IMR-90 (cell line): ENCODE results near the gene SLX4IP. TPM values are rescaled to one million over a fixed set of nuclear protein-coding genes. Genes with fewer than 3 reads are reported as not detected.

Source experiments
- ATAC-seq: fragments of 200-7000 bp; cut with Tn5 transposase; 2 replicates; pipeline ENCODE4 v1.9.1; 2020; ENCODE audit warnings: low read depth, mild to moderate bottlenecking, moderate library complexity
- BruUV-seq: library from RNA; stranded (reverse); fragments of 400-500 nt; replicated peaks from 2 replicates; lab custom pipeline; 2021; lab: Mats Ljungman, UMichigan
- CTCF ChIA-PET: fragments of 300-600 bp; formaldehyde crosslinking; extraction: SDS; loops from one replicate; lab custom pipeline; 2021; ENCODE audit warnings: antibody characterized with exemption; lab: Yijun Ruan, JAX
- POLR2A ChIA-PET: fragments of 300-600 bp; sonication (Branson Sonifier 250); formaldehyde crosslinking; loops from one replicate; lab custom pipeline; 2022; ENCODE audit warnings: antibody characterized with exemption; ENCODE audit not compliant: unreplicated experiment; lab: Charles Lee
- DNase-seq: peaks from one replicate; pipeline ENCODE4 v3.0.0; 2013
- H2AFZ ChIP-seq: replicated peaks from 2 replicates; pipeline ENCODE3; 2013; ENCODE audit warnings: low read length, mild to moderate bottlenecking; ENCODE audit not compliant: poor library complexity
- H2AK5ac ChIP-seq: 2 replicates; pipeline ENCODE4 v1.6.1; 2013; ENCODE audit warnings: low read depth, low read length, inconsistent platforms
- H2AK9ac ChIP-seq: replicated peaks from 2 replicates; pipeline ENCODE3; 2013; ENCODE audit warnings: mild to moderate bottlenecking, low read depth, low read length, moderate library complexity; ENCODE audit not compliant: poor library complexity
- H2BK120ac ChIP-seq: 2 replicates; pipeline ENCODE4 v1.6.1; 2013; ENCODE audit warnings: low read depth, low read length, inconsistent platforms
- H2BK15ac ChIP-seq: 3 replicates; pipeline ENCODE4 v1.6.1; 2013; ENCODE audit warnings: low read depth, low read length, inconsistent platforms
- H2BK20ac ChIP-seq: 2 replicates; pipeline ENCODE4 v1.6.1; 2013; ENCODE audit warnings: low read depth, mild to moderate bottlenecking, inconsistent platforms, low read length, moderate library complexity
- H2BK5ac ChIP-seq: 2 replicates; pipeline ENCODE4 v1.6.1; 2013; ENCODE audit warnings: mild to moderate bottlenecking, low read depth, low read length, inconsistent platforms; ENCODE audit not compliant: poor library complexity, severe bottlenecking
- H3K14ac ChIP-seq: replicated peaks from 2 replicates; pipeline ENCODE4 v1.6.1; 2013; ENCODE audit warnings: low read depth, low read length, inconsistent platforms
- H3K18ac ChIP-seq: 2 replicates; pipeline ENCODE4 v1.6.1; 2013; ENCODE audit warnings: low read depth, low read length, control low read depth
- H3K23ac ChIP-seq: 2 replicates; pipeline ENCODE4 v1.6.1; 2013; ENCODE audit warnings: low read depth, low read length, inconsistent platforms
- H3K27ac ChIP-seq: 2 replicates; pipeline ENCODE4 v1.5.1; 2013; ENCODE audit warnings: mild to moderate bottlenecking, control low read depth, low read length; ENCODE audit not compliant: insufficient read depth
- H3K27me3 ChIP-seq: 2 replicates; pipeline ENCODE4 v1.6.1; 2013; ENCODE audit warnings: low read length; ENCODE audit not compliant: control insufficient read depth, insufficient read depth
- H3K36me3 ChIP-seq: 2 replicates; pipeline ENCODE4 v1.6.1; 2013; ENCODE audit warnings: low read length, mixed read lengths; ENCODE audit not compliant: control insufficient read depth, insufficient read depth
- H3K4ac ChIP-seq: 2 replicates; pipeline ENCODE4 v1.6.1; 2013; ENCODE audit warnings: low read depth, low read length, inconsistent platforms
- H3K4me1 ChIP-seq: 2 replicates; pipeline ENCODE4 v1.6.1; 2013; ENCODE audit warnings: low read length, mixed read lengths; ENCODE audit not compliant: control insufficient read depth, insufficient read depth
- H3K4me2 ChIP-seq: 2 replicates; pipeline ENCODE4 v1.6.1; 2013; ENCODE audit warnings: low read depth, mild to moderate bottlenecking, control low read depth, low read length, moderate library complexity
- H3K4me3 ChIP-seq: 2 replicates; pipeline ENCODE4 v1.5.1; 2013; ENCODE audit warnings: low read depth, mild to moderate bottlenecking, control low read depth, low read length, moderate library complexity; ENCODE audit not compliant: insufficient read depth
- H3K56ac ChIP-seq: 2 replicates; pipeline ENCODE4 v1.6.1; 2013; ENCODE audit warnings: low read length, inconsistent platforms; ENCODE audit not compliant: insufficient read depth; ENCODE audit errors: extremely low read depth
- H3K79me1 ChIP-seq, 2 experiments: 2 replicates each; pipeline ENCODE4 v1.6.1; 2013; ENCODE audit warnings: low read length in 2 of 2, inconsistent platforms in 1 of 2, low read depth in 1 of 2
- H3K9ac ChIP-seq: 2 replicates; pipeline ENCODE4 v1.6.1; 2013; ENCODE audit warnings: low read depth, low read length, control low read depth
- H3K9me1 ChIP-seq: 2 replicates; pipeline ENCODE4 v1.6.1; 2013; ENCODE audit warnings: low read length, inconsistent platforms; ENCODE audit not compliant: insufficient read depth
- H3K9me3 ChIP-seq: 2 replicates; pipeline ENCODE4 v1.6.1; 2013; ENCODE audit warnings: low read length; ENCODE audit not compliant: control insufficient read depth, insufficient read depth
- H4K20me1 ChIP-seq: 2 replicates; pipeline ENCODE4 v1.6.1; 2013; ENCODE audit warnings: low read length, inconsistent platforms; ENCODE audit not compliant: insufficient read depth
- H4K5ac ChIP-seq: 2 replicates; pipeline ENCODE4 v1.6.1; 2013; ENCODE audit warnings: mild to moderate bottlenecking, low read depth, low read length, control low read depth
- H4K8ac ChIP-seq, 2 experiments: 2 replicates each; pipeline ENCODE4 v1.6.1; 2013; ENCODE audit warnings: low read depth in 2 of 2, low read length in 2 of 2, control low read depth in 1 of 2, inconsistent platforms in 1 of 2
- H4K91ac ChIP-seq: 2 replicates; pipeline ENCODE4 v1.6.1; 2013; ENCODE audit warnings: low read depth, low read length, inconsistent platforms; ENCODE audit not compliant: insufficient read depth
- BHLHE40 ChIP-seq: fragments of 150-350 bp; IDR thresholded peaks from 2 replicates; pipeline ENCODE4 v1.6.1; 2016; ENCODE audit warnings: mild to moderate bottlenecking, low read depth, low read length
- CTCF ChIP-seq: conservative IDR thresholded peaks from 2 replicates; pipeline ENCODE4 v1.5.1; 2012; ENCODE audit warnings: mild to moderate bottlenecking, low read depth, low read length, improper control_type of control experiment
- ELK1 ChIP-seq: fragments of 150-350 bp; IDR thresholded peaks from 2 replicates; pipeline ENCODE4 v1.6.1; 2016; ENCODE audit warnings: low read depth, mild to moderate bottlenecking, low read length, moderate library complexity, borderline replicate concordance
- FOS ChIP-seq: fragments of 150-350 bp; IDR thresholded peaks from 2 replicates; pipeline ENCODE4 v1.6.1; 2016; ENCODE audit warnings: low read depth, low read length
- MAFK ChIP-seq: IDR thresholded peaks from 2 replicates; pipeline ENCODE4 v1.6.1; 2012; ENCODE audit warnings: low read depth, low read length, improper control_type of control experiment
- MXI1 ChIP-seq: IDR thresholded peaks from 2 replicates; pipeline ENCODE4 v1.6.1; 2012; ENCODE audit warnings: low read depth, mild to moderate bottlenecking, low read length, moderate library complexity, borderline replicate concordance
- RCOR1 ChIP-seq: IDR thresholded peaks from 2 replicates; pipeline ENCODE4 v1.6.1; 2012; ENCODE audit warnings: mild to moderate bottlenecking, low read length, improper control_type of control experiment; ENCODE audit not compliant: insufficient replicate concordance
- RFX5 ChIP-seq: IDR thresholded peaks from 2 replicates; pipeline ENCODE4 v1.8.0; 2012; ENCODE audit warnings: low read depth, mild to moderate bottlenecking, low read length, moderate library complexity
- WGBS, 2 experiments: methylation state at CpG; one replicate each; pipeline versions ENCODE4 v1.1.5 to v1.1.7; 2013; ENCODE audit warnings: missing lambda C conversion rate in 2 of 2; ENCODE audit not compliant: insufficient read length in 1 of 2; ENCODE audit errors: extremely low coverage in 2 of 2; 5-methylcytosine and 5-hydroxymethylcytosine counted together
- dilution Hi-C: fragments of 300-500 bp; cut with HindIII; formaldehyde crosslinking; loops from one replicate; pipeline ENCODE4 v1.14.3; 2018; ENCODE audit warnings: low sequenced_read_pairs; ENCODE audit not compliant: unreplicated experiment
- in situ Hi-C: fragments of 300-500 bp; cut with MboI; formaldehyde crosslinking; loops from 3 replicates; pipeline ENCODE4 v1.14.3; 2019; ENCODE audit warnings: low sequenced_read_pairs, inconsistent platforms, mixed read lengths
- intact Hi-C: fragments of 100-400 bp; cut with micrococcal nuclease; formaldehyde crosslinking; loops from 2 replicates; pipeline ENCODE4 v1.10.0; 2022
- polyA plus RNA-seq, 3 experiments: library from polyadenylated mRNA; depleted of rRNA; stranded (reverse); fragments of >200 nt; gene quantifications; 2 replicates each; pipeline ENCODE4 v1.2.3, GENCODE V29; 2012; ENCODE audit warnings: low replicate concordance in 1 of 3
- total RNA-seq: library from RNA; depleted of rRNA; stranded (reverse); fragments of >200 nt; gene quantifications from 2 replicates; pipeline ENCODE4 v1.2.3, GENCODE V29; 2012

The SLX4IP gene
- total and polyA plus RNA-seq, 2 of the 4 experiments (the other 2 are of a cell fraction): 1.3 to 5.9 TPM

- Histone ChIP-seq H3K4me1 (peaks cover 13% of the 10 kb centered on the region), H4K91ac (peak overlapping the region; percentile 49; the same call in 1 of the 2 replicates), H2BK15ac (peak overlapping the region; percentile 59; the same call in 1 of the 3 replicates), H2AK9ac (no peak overlapping the region), H3K9me1 (peaks cover 8% of the 10 kb centered on the region; the same call in 1 of the 2 replicates), H2BK5ac (no peak overlapping the region), H2BK120ac (peak overlapping the region; percentile 78), H3K27ac (no peak overlapping the region), H3K23ac (no peak overlapping the region; the same call in 1 of the 2 replicates), H3K9me3 (no peaks in the 10 kb centered on the region), H3K4me2 (peak overlapping the region; percentile 76; the same call in 1 of the 2 replicates), H3K36me3 (no peaks in the 10 kb centered on the region), H3K18ac (peak overlapping the region; percentile 84; the same call in 1 of the 2 replicates), H3K14ac (peak overlapping the region; percentile 69; the same call in 1 of the 2 replicates), H3K27me3 (no peaks in the 10 kb centered on the region), H3K4ac (peak overlapping the region; percentile 81; the same call in 1 of the 2 replicates), H3K56ac (no peak overlapping the region), H2AK5ac (peak overlapping the region; percentile 66), H2AFZ (no peak overlapping the region), H3K9ac (no peak overlapping the region), H4K8ac (peak overlapping the region in 1 of 2 experiments; percentile 69; a peak in 2 of 4 replicates), H2BK20ac (peak overlapping the region; percentile 78; the same call in 1 of the 2 replicates), H4K5ac (no peak overlapping the region), H3K4me3 (no peak overlapping the region), H3K79me1 (peaks cover 5 to 12% of the 10 kb centered on the region in 2 experiments; a peak in 3 of 4 replicates), H4K20me1 (no peaks in the 10 kb centered on the region)
- in situ Hi-C loops (loop anchor here (25.0 kb wide), 1 partner anchor 553 kb away; no protein-coding TSS in a partner anchor), dilution Hi-C loops (no loop called here), intact Hi-C loops (no loop called here)
- WGBS, 2 experiments: 100% methylated on average over 1 of the region's 7 CpGs; no CpG with 5 or more reads in 1 of the 2 experiments
- DNase-seq (no peak), ATAC-seq (no peak)
- POLR2A ChIA-PET: interaction anchor here (0.5 to 0.6 kb wide), 2 partner anchors 26 to 113 kb away, joined by 3 read pairs; no protein-coding TSS in a partner anchor
- CTCF ChIA-PET: interaction anchor here (0.6 kb wide), 2 partner anchors 27 to 944 kb away, joined by 4 to 8 read pairs; no protein-coding TSS in a partner anchor
- BruUV-seq: no TSS peak
- TF ChIP-seq RFX5 (no peak), BHLHE40 (no peak), MXI1 (no peak), RCOR1 (no peak), FOS (no peak), ELK1 (no peak), MAFK (no peak), CTCF (no peak)
These were observed 104.9 kb downstream of the SLX4IP start for GRCh38 chr20:10539818-10540553.
